ENCODE results near the gene ANKHD1. TPM values are rescaled to one million over a fixed set of nuclear protein-coding genes. Genes with fewer than 3 reads are reported as not detected.

Gene ANKHD1
- total and polyA plus RNA-seq, 9 of the 15 experiments (the other 6 are each of a cell fraction or from before 2014, with no cell fraction given) = 38.9 to 138 (median 78.7) TPM

DNA sequence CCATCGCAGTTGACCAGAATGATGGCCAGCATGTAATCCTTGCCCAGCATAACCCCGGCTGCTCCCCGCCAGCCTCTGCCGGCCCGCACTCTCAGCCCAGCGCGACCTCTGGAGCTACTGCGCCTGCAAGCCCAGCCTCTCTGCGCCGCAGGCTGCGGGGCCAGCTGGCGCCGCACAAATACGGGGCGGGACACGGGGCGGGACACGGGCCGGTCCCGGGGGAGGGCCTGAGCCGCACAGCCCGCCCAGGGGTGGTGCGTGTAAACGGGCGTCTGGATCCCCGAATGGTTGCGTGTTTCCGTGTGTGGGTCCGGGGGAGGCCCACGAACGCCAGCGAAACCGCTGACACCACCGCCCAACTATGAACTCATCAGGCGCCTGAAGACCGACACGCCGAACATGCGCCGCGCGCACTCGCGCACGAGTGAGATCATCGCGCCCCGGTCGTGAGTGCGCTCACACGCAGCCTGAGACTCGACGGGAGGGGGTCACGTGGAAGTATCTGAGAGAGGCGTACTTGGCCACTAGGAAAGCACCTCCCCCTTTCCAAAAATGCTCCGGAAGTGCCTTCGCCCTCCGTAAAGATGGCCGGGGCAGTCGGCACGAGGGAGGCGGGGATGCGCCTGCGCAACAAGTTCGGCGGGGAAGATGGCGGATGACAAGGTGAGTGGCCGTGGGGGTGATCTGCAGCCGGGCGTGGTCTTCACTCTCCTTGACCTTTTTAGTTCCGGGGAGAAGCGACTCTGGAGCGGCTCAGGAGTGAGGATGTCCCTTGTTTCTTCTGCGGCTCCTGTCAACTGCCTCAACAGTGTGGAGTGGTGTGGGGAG, 162.8 kb downstream of the ANKHD1 start, which contains the start of the genes APBB3 and SLC35A4 (continued):
- no peak for TF ChIP-seq ZNF76 (CRISPR knock-in tag; IDR thresholded peaks at IDR 0.05; ENCODE audit: borderline replicate concordance)
- TF ChIP-seq MAZ (CRISPR knock-in tag; conservative IDR thresholded peaks at IDR 0.05 in 1 of 2, IDR thresholded peaks at IDR 0.05 in 1 of 2) = peak; percentile 86 to 92; a peak in 3 of 4 replicates
- TF ChIP-seq, protein P1, sequence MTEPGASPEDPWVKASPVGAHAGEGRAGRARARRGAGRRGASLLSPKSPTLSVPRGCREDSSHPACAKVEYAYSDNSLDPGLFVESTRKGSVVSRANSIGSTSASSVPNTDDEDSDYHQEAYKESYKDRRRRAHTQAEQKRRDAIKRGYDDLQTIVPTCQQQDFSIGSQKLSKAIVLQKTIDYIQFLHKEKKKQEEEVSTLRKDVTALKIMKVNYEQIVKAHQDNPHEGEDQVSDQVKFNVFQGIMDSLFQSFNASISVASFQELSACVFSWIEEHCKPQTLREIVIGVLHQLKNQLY (CRISPR knock-in tag; conservative IDR thresholded peaks at IDR 0.05) = no peak
- TF ChIP-seq CBX3 (IDR thresholded peaks at IDR 0.05; ENCODE audit: borderline replicate concordance in 1 of 2, low read length in 2 of 2) = peak in 1 of 2 experiments; percentile 93; a peak in 2 of 3 replicates
- no peak for TF ChIP-seq CCAR2 (IDR thresholded peaks at IDR 0.05; ENCODE audit: low read depth, low read length)
- TF ChIP-seq DIDO1 (tag; IDR thresholded peaks at IDR 0.05; ENCODE audit: low read depth) = peak; percentile 16; the same call in 1 of the 2 replicates
- peak; percentile 73 for TF ChIP-seq DMBX1 (CRISPR knock-in tag; IDR thresholded peaks at IDR 0.05; ENCODE audit: borderline replicate concordance)
- TF ChIP-seq ZKSCAN8 (CRISPR knock-in tag; IDR thresholded peaks at IDR 0.05) = no peak; the same call in 1 of the 2 replicates
- TF ChIP-seq POLR2B (IDR thresholded peaks at IDR 0.05; ENCODE audit: low read depth, partially characterized antibody) = peak; percentile 82
- peak; percentile 70 for TF ChIP-seq ESRRA (IDR thresholded peaks at IDR 0.05; ENCODE audit: borderline replicate concordance, low read depth)
- TF ChIP-seq FOXO4 (CRISPR knock-in tag; IDR thresholded peaks at IDR 0.05) = no peak
- TF ChIP-seq HDAC1 (IDR thresholded peaks at IDR 0.05) = peak in 1 of 2 experiments; percentile 98; a peak in 2 of 4 replicates
- TF ChIP-seq, protein P2, sequence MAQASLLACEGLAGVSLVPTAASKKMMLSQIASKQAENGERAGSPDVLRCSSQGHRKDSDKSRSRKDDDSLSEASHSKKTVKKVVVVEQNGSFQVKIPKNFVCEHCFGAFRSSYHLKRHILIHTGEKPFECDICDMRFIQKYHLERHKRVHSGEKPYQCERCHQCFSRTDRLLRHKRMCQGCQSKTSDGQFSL (CRISPR knock-in tag; IDR thresholded peaks at IDR 0.05) = peak; percentile 71; the same call in 1 of the 2 replicates
- TF ChIP-seq, protein P2 (tag; IDR thresholded peaks at IDR 0.05) = no peak
- TF ChIP-seq MTA2 (IDR thresholded peaks at IDR 0.05; ENCODE audit: low read depth) = peak; percentile 83
- TF ChIP-seq GATA2 (CRISPR knock-in tag; IDR thresholded peaks at IDR 0.05) = no peak
- TF ChIP-seq KLF1 (tag; IDR thresholded peaks at IDR 0.05) = peak; percentile 90
- no peak for TF ChIP-seq ZNF197 (CRISPR knock-in tag; IDR thresholded peaks at IDR 0.05; ENCODE audit: low read depth)
- TF ChIP-seq KLF10 (CRISPR knock-in tag; IDR thresholded peaks at IDR 0.05) = no peak
- no peak for TF ChIP-seq MED1 (CRISPR knock-in tag; IDR thresholded peaks at IDR 0.05; ENCODE audit: borderline replicate concordance)
- TF ChIP-seq BDP1 (IDR thresholded peaks at IDR 0.05; ENCODE audit: insufficient read depth, insufficient read length) = no peak
- TF ChIP-seq GTF2B (IDR thresholded peaks at IDR 0.05; ENCODE audit: extremely low read depth, insufficient read length) = no peak
